Colonic mucosa (tissue), 4 donors: ENCODE measurements around the gene ATE1. TPM values are rescaled to one million over a fixed set of nuclear protein-coding genes. Genes with fewer than 3 reads are reported as not detected.

Source experiments
- DNase-seq: peaks from one replicate; pipeline ENCODE4 v3.0.0-alpha.2; 2020
- H3K27ac ChIP-seq: fragments of 200-600 bp; one replicate; pipeline ENCODE4 v1.8.0; 2021
- H3K27me3 ChIP-seq: fragments of 200-600 bp; one replicate; pipeline ENCODE4 v1.8.0; 2021
- H3K36me3 ChIP-seq: fragments of 200-600 bp; one replicate; pipeline ENCODE4 v1.8.0; 2021
- H3K4me1 ChIP-seq: fragments of 200-600 bp; one replicate; pipeline ENCODE4 v1.8.0; 2021; ENCODE audit warnings: mild to moderate bottlenecking
- H3K4me3 ChIP-seq: fragments of 200-600 bp; one replicate; pipeline ENCODE4 v1.8.0; 2021
- H3K9ac ChIP-seq, 2 donors: one replicate each; pipeline ENCODE4 v1.7.0; 2013; ENCODE audit warnings: control low read depth in 2 of 2, low read depth in 2 of 2, low read length in 2 of 2
- H3K9me3 ChIP-seq: fragments of 200-600 bp; one replicate; pipeline ENCODE4 v1.8.0; 2021
- CTCF ChIP-seq: fragments of 200-600 bp; IDR thresholded peaks from one replicate; pipeline ENCODE4 v1.8.0; 2022; ENCODE audit warnings: antibody characterized with exemption, mild to moderate bottlenecking
- intact Hi-C: fragments of 100-400 bp; cut with DNase I; formaldehyde crosslinking; loops from one replicate; pipeline ENCODE4 v1.14.1; 2022
- total RNA-seq, 2 donors: library from RNA; stranded (reverse); fragmentation: NEBNext Ultra II Directional in 1 of 2; extraction: Animal tissue kit (Norgen Biotek cat#: 25700) in 1 of 2; gene quantifications; one replicate each; pipeline ENCODE4 v1.2.1, GENCODE V29; 2021
- donor health status: healthy.
- donor health status: DM: no; HTN: no; CAD: no.
- donor health status: DM: no; HTN: no; CAD: no.

ATE1 gene
- total RNA-seq, 2 donors from 2014 or later = 32.9 to 78.0 TPM

- H3K4me3 ChIP-seq = no peak overlapping the region
- no peak overlapping the region for H3K27ac ChIP-seq
- H3K27me3 ChIP-seq = no peaks in the 10 kb centered on the region
- H3K4me1 ChIP-seq = no peaks in the 10 kb centered on the region
- H3K9me3 ChIP-seq = no peaks in the 10 kb centered on the region
- no peak overlapping the region for H3K9ac ChIP-seq
- intact Hi-C loops = no loop called here
- DNase-seq = no peak
- no peaks in the 10 kb centered on the region for H3K36me3 ChIP-seq
- TF ChIP-seq CTCF = no peak
Observed at GRCh38 chr10:121803611-121804010, 124.2 kb downstream of the ATE1 start.

- no peak overlapping the region for H3K9ac ChIP-seq
- no peaks in the 10 kb centered on the region for H3K27me3 ChIP-seq
- no peak for TF ChIP-seq CTCF
- DNase-seq = no peak
- intact Hi-C loops = no loop called here
- H3K4me1 ChIP-seq = no peaks in the 10 kb centered on the region
- H3K27ac ChIP-seq = no peak overlapping the region
- no peaks in the 10 kb centered on the region for H3K36me3 ChIP-seq
- no peaks in the 10 kb centered on the region for H3K9me3 ChIP-seq
- no peak overlapping the region for H3K4me3 ChIP-seq
Observed at GRCh38 chr10:121800831-121801230, 127.0 kb downstream of the ATE1 start.

- no peaks in the 10 kb centered on the region for H3K9me3 ChIP-seq
- no peak overlapping the region for H3K9ac ChIP-seq
- H3K27ac ChIP-seq = no peak overlapping the region
- intact Hi-C loops = no loop called here
- H3K36me3 ChIP-seq = no peaks in the 10 kb centered on the region
- no peak for DNase-seq
- H3K4me3 ChIP-seq = no peak overlapping the region
- no peaks in the 10 kb centered on the region for H3K4me1 ChIP-seq
- H3K27me3 ChIP-seq = no peaks in the 10 kb centered on the region
- TF ChIP-seq CTCF = no peak
Observed at GRCh38 chr10:121800146-121800545, 127.7 kb downstream of the ATE1 start.

- Histone ChIP-seq H3K4me1 (no peaks in the 10 kb centered on the region), H3K27ac (no peak overlapping the region), H3K27me3 (no peaks in the 10 kb centered on the region), H3K36me3 (no peaks in the 10 kb centered on the region), H3K9ac (no peak overlapping the region), H3K4me3 (no peak overlapping the region), H3K9me3 (no peaks in the 10 kb centered on the region)
- DNase-seq = no peak
- intact Hi-C loops = no loop called here
- no peak for TF ChIP-seq CTCF
Observed at GRCh38 chr10:121797490-121797889, 130.3 kb downstream of the ATE1 start.

GRCh38 chr10:121796342-121796741 is 131.5 kb downstream of the ATE1 start:
- Histone ChIP-seq H3K9me3 (no peaks in the 10 kb centered on the region), H3K27ac (no peak overlapping the region), H3K4me3 (no peak overlapping the region), H3K27me3 (no peaks in the 10 kb centered on the region), H3K36me3 (no peaks in the 10 kb centered on the region), H3K4me1 (no peaks in the 10 kb centered on the region), H3K9ac (no peak overlapping the region)
- no peak for DNase-seq
- TF ChIP-seq CTCF = no peak
- intact Hi-C loops = no loop called here

- no peaks in the 10 kb centered on the region for H3K4me1 ChIP-seq
- no peak for DNase-seq
- H3K27ac ChIP-seq = no peak overlapping the region
- intact Hi-C loops = no loop called here
- TF ChIP-seq CTCF = no peak
- no peaks in the 10 kb centered on the region for H3K36me3 ChIP-seq
- no peaks in the 10 kb centered on the region for H3K27me3 ChIP-seq
- H3K9me3 ChIP-seq = no peaks in the 10 kb centered on the region
- no peak overlapping the region for H3K9ac ChIP-seq
- no peak overlapping the region for H3K4me3 ChIP-seq
Observed at GRCh38 chr10:121792198-121792597, 135.6 kb downstream of the ATE1 start.
